GM21381 (cell line): ENCODE results near the gene MED22.
"Not testable (repeated sequence)": the region's sequence is repeated elsewhere in the genome, so short reads cannot be mapped to it uniquely, and the experiment has no call there.

Experiments used
- ATAC-seq: cut with Tn5 transposase; IDR thresholded peaks from one replicate; pipeline ENCODE4 v1.9.1; 2021; ENCODE audit warnings: mild to moderate bottlenecking, moderate library complexity; ENCODE audit not compliant: unreplicated experiment

Gene MED22

DNA sequence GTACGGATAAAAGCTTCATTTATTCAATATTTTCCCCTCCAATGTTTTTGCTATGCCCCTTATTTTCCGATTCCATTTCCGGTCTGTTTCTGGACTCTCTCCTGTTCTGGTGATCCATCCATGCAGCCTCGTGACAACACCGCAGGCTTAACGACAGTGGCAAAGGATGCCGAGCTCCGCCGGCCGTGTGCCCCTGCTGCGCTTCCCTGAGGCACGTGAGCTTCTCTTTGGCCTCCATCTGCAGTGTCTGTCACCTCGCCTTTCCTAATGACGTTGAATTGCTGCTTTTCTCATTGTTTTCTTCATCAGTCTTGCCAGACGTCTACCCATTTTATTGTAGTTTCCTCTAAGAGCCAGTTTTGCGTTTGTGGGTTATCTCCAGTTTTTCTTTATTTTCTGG, 40.6 kb downstream of the MED22 start:
- no peak for ATAC-seq

DNA sequence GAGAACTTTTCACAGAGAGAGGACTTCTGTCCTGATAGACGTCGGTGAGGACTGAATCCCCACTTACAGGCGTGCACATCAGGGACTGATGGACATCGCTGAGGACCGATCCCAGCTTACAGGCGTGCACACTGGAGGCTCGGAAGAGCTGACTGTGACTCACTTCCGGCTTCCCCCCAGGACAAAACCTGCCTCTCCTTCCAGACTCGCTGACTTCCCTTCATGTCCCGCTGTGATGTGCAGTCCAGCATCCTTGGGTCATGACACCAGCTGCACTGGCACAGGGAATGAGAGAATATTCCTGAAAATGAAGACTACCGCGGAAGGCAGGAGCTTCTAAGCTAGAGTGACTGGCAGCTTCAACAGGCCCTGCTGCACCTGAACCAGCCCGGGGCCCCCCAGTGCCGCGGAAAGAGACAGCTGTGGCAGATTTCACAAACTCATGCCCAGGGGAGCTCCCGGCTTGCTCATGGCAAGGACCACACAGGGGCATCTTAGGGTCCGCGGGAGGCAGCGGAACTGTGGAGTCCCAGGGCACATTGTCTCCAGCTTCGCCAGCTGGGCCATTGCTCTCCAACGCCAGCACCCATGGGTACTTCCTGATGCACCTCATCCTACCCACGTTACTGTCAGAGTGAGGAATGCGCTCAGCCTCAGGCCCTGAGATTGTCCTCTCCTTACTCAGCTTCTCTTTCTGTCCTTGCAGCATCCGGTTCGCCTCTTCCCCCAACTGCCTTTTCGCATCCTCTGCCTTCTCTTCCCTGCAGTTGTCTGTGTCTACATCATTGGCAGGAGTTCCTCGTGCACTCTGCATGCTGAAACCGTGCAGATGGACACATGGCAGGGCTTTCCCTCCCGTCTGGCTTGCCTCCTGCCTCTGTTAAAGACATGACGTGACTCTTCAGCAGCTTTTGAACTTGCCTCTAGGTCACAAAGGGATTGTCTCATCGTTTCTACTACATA, 41.4 kb downstream of the MED22 start:
- ATAC-seq = no peak

GRCh38 chr9:133305731-133306130, 42.2 kb downstream of the MED22 start:
- no peak for ATAC-seq

DNA sequence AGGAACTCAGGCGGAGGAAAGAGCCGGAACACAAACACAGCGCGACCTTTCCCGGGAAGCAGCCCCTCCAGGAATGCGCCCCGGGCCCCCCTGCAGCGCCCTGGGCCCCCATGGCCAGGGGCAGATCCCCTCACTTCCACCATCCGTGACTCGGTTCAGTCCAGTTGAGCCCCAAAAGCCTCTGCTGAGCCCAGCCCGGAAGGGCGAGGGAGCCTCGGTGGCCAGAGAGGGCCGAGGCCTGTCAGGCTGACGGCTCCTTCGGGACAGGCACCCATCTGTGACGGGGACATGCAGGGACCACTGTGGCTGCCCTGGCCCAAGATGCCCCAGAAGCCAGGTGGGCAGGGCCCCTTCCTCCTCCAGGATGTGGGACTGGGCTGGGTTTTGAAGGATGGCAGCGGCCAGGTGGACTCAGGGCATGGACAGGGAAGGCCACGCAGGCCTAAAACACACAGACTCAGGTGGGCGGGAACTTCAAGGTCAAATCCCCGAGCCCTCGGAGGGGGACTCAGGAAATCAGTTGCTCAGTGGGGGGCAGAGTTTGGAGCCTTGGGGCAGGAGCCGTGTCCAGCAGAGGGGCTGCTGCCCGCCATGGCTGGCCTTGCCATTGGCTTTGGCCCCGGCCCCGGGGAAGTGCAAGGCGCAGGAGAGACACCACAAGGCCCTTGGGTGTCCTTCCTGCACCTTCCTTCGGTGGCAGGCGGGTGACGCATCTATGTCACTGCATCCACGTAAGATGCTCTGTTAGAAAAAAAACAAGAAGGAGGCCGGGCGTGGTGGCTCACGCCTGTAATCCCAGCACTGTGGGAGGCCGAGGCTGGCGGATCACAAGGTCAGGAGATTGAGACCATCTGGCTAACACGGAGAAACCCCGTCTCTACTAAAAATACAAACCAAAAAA, 43.2 kb downstream of the MED22 start:
- ATAC-seq = no peak

DNA sequence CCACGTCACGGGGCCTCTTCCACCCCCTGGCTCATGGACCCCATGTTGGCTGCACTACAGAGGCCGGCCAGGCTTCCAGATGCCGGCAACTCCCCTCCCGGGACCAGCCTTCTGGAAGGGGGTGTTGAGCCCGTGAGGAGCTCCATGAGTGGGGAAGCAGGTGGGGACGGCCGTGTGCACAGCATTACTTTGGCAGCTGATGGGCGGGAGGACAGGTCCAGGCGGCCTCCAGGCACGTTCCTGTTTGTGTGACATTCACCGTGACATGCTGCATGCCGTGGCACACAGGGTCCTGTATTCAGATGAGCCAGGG, 43.8 kb downstream of the MED22 start:
- no peak for ATAC-seq

DNA sequence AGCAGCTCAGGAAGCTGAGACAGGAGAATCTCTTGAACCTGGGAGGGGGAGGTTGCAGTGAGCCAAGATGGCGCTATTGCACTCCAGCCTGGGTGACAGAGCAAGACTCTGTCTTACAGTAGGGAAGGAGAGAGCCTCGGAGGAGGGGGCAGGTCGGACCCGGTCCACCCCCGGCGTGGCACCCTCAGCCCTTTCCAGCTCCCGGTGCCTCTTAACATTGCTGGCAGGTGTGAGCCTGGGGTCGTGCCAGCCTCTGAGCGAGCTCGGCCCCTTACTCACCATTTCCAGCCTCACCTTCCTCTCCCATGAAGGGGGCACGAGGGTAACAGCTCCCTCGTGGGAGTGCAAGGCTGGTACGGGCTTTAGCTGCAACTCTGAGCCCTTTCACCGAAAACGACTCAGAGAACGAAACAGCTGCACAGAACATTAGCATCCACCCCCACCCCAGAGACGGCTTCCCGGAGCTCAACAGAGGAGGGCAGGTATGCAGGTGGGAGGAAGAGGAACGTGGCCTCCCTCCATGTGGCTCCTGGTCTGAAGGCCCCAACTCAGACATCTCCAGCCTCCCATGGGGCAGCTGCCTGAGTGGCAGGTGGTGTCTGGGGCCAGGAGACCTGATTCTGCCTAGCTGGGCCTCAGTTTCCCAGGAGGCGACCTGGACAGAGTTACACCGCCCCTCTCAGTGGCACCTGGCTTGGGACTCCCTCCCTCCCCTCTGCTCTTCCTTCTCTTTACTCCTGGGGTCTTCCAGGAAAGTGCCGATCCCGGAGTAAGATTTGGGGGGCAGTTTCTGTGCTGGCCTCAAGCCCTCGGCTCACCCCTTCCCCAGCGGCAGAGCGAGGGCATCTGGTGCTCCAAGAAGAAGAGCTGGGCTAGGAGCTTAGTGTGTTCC, 44.4 kb downstream of the MED22 start:
- ATAC-seq = no peak

GRCh38 chr9:133301253-133302230, 46.4 kb downstream of the MED22 start:
- no peak for ATAC-seq

GRCh38 chr9:133299996-133300395, 47.9 kb downstream of the MED22 start:
- ATAC-seq = not testable (repeated sequence)

GRCh38 chr9:133294257-133294656, 53.7 kb downstream of the MED22 start:
- ATAC-seq = no peak

DNA sequence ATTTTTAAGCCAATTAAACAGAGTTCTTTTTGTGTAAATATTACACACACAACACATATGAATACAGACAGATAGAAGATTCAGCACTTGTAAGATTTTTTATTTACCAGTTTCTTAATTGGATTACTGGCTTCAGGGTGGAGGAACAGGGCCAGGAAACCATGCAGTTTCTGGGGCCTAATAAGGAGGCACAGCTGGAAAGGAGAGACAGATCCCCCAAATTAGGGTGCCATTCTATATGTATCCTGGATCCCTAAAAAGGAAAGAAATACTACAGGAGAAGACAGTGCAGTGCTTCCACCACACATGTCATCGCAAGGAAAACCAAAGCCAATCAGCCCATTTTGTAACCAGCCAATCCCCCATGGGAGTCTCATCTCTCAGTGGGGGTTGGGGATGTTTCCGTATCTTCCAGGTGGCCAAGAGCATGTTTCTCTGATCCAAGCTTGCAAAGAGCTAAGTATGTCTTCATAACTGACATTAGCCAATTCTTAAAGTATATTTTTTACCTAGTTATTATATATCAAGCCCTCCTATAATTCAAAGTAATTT, 57.1 kb downstream of the MED22 start:
- ATAC-seq = no peak
